Measurements from ENCODE around the gene LAMB3. TPM values are rescaled to one million over a fixed set of nuclear protein-coding genes. Genes with fewer than 3 reads are reported as not detected.
A peak's percentile ranks its signal among the peaks of the same experiment; 100 is the strongest.

The LAMB3 gene
- total RNA-seq, 3 donors from 2014 or later = 40.3 to 142 (median 62.1) TPM

- DNase-seq = no peak
- ATAC-seq = peak; percentile 59
- Histone ChIP-seq H3K36me3 (ENCODE audit: low read depth) (no peaks in the 10 kb centered on the region), H3K4me3 (no peak overlapping the region), H3K4me1 (ENCODE audit: low read depth) (peaks cover 8% of the 10 kb centered on the region), H3K9me3 (no peaks in the 10 kb centered on the region)
- intact Hi-C loops (cut with DNase I, micrococcal nuclease) = no loop called here
- no peak for TF ChIP-seq CTCF (IDR thresholded peaks at IDR 0.05)
These were observed 21.6 kb downstream of the LAMB3 start for GRCh38 chr1:209630383-209631225.

GRCh38 chr1:209629621-209630382, 22.4 kb downstream of the LAMB3 start:
- no peak overlapping the region for H3K4me3 ChIP-seq
- intact Hi-C loops (cut with DNase I, micrococcal nuclease) = no loop called here
- no peak for TF ChIP-seq CTCF (IDR thresholded peaks at IDR 0.05)
- H3K4me1 ChIP-seq (ENCODE audit: low read depth) = peaks cover 8% of the 10 kb centered on the region
- ATAC-seq = no peak
- DNase-seq = no peak
- no peaks in the 10 kb centered on the region for H3K9me3 ChIP-seq
- no peaks in the 10 kb centered on the region for H3K36me3 ChIP-seq (ENCODE audit: low read depth)

GRCh38 chr1:209628618-209629299, 23.5 kb downstream of the LAMB3 start:
- Histone ChIP-seq H3K36me3 (ENCODE audit: low read depth) (no peaks in the 10 kb centered on the region), H3K4me3 (no peak overlapping the region), H3K9me3 (no peaks in the 10 kb centered on the region), H3K4me1 (ENCODE audit: low read depth) (peaks cover 8% of the 10 kb centered on the region)
- ATAC-seq (no peak), DNase-seq (no peak)
- no peak for TF ChIP-seq CTCF (IDR thresholded peaks at IDR 0.05)
- intact Hi-C loops (cut with DNase I, micrococcal nuclease) = no loop called here

GRCh38 chr1:209627732-209628196, 24.5 kb downstream of the LAMB3 start:
- Histone ChIP-seq H3K9me3 (no peaks in the 10 kb centered on the region), H3K36me3 (ENCODE audit: low read depth) (no peaks in the 10 kb centered on the region), H3K4me3 (no peak overlapping the region), H3K4me1 (ENCODE audit: low read depth) (peaks cover 8% of the 10 kb centered on the region)
- peak; percentile 78 for ATAC-seq
- peak; percentile 75 to 84 (median 80) for DNase-seq
- intact Hi-C loops (cut with DNase I, micrococcal nuclease) = no loop called here
- peak; percentile 91 for TF ChIP-seq CTCF (IDR thresholded peaks at IDR 0.05)

GRCh38 chr1:209627027-209627731, 25.0 kb downstream of the LAMB3 start:
- peak; percentile 17 for ATAC-seq
- no peaks in the 10 kb centered on the region for H3K36me3 ChIP-seq (ENCODE audit: low read depth)

More at GRCh38 chr1:209627027-209627731, 25.0 kb downstream of the LAMB3 start:
- Histone ChIP-seq H3K4me1 (ENCODE audit: low read depth) (peaks cover 8% of the 10 kb centered on the region), H3K4me3 (no peak overlapping the region), H3K9me3 (no peaks in the 10 kb centered on the region)
- DNase-seq = no peak
- no peak for TF ChIP-seq CTCF (IDR thresholded peaks at IDR 0.05)
- intact Hi-C loops (cut with DNase I, micrococcal nuclease) = no loop called here
